HEK293 (cell line): ENCODE results near the gene PXYLP1.
A peak's percentile ranks its signal among the peaks of the same experiment; 100 is the strongest.

Source experiments
- CTCF ChIA-PET: fragments of 350-600 bp; formaldehyde crosslinking; extraction: SDS; loops from one replicate; lab custom pipeline; 2021; ENCODE audit warnings: antibody characterized with exemption; lab: Yijun Ruan, JAX
- POLR2A ChIA-PET: fragments of 300-600 bp; formaldehyde crosslinking; extraction: SDS; loops from one replicate; lab custom pipeline; 2020; ENCODE audit warnings: antibody characterized with exemption, inconsistent platforms; lab: Yijun Ruan, JAX
- H3K27ac ChIP-seq: fragments of 200-500 bp; sonication (Bioruptor generic); 2 replicates; pipeline ENCODE4 v1.5.1; 2014; ENCODE audit warnings: low read depth, low read length, control low read depth, inconsistent platforms; ENCODE audit errors: extremely low read depth
- H3K36me3 ChIP-seq, 2 experiments: fragments of 200-500 bp in 1 of 2; sonication (Bioruptor generic) in 1 of 2; 1 replicate in 1 of 2; 2 replicates in 1 of 2; pipeline ENCODE4 v1.5.1; 2014 to 2017; ENCODE audit warnings: inconsistent platforms in 2 of 2, low read length in 2 of 2; ENCODE audit not compliant: control insufficient read depth in 2 of 2, insufficient read depth in 1 of 2
- H3K4me1 ChIP-seq: fragments of 200-500 bp; sonication (Bioruptor generic); 2 replicates; pipeline ENCODE4 v1.5.1; 2014; ENCODE audit warnings: mild to moderate bottlenecking, low read length, inconsistent platforms; ENCODE audit not compliant: control insufficient read depth, insufficient read depth
- H3K4me3 ChIP-seq: 2 replicates; pipeline ENCODE4 v1.5.1; 2011; ENCODE audit warnings: low read depth, mild to moderate bottlenecking, control low read depth, low read length, moderate library complexity
- H3K9me3 ChIP-seq: fragments of 200-500 bp; sonication (Bioruptor generic); 2 replicates; pipeline ENCODE4 v1.5.1; 2014; ENCODE audit warnings: low read depth, low read length, inconsistent platforms; ENCODE audit not compliant: control insufficient read depth, insufficient read depth
- PBX3 ChIP-seq: sonication (generic); formaldehyde crosslinking; IDR thresholded peaks from 2 replicates; pipeline ENCODE4 v1.8.1; 2022; ENCODE audit warnings: mild to moderate bottlenecking, moderate library complexity, missing genetic modification reagents
- ZBTB11 ChIP-seq: fragments of 450-650 bp; formaldehyde crosslinking; conservative IDR thresholded peaks from 2 replicates; pipeline ENCODE4 v1.5.1; 2016; ENCODE audit warnings: low read depth, missing biosample characterization, missing genetic modification characterization
- ZNF223 ChIP-seq: fragments of 450-650 bp; formaldehyde crosslinking; IDR thresholded peaks from 2 replicates; pipeline ENCODE4 v1.5.1; 2016; ENCODE audit warnings: missing biosample characterization, missing genetic modification characterization
- ZNF24 ChIP-seq: fragments of 450-650 bp; formaldehyde crosslinking; IDR thresholded peaks from 2 replicates; pipeline ENCODE4 v1.5.1; 2016; ENCODE audit warnings: missing biosample characterization, missing genetic modification characterization
- ZNF280C ChIP-seq: fragments of 450-650 bp; formaldehyde crosslinking; IDR thresholded peaks from 2 replicates; pipeline ENCODE4 v1.5.1; 2016; ENCODE audit warnings: missing biosample characterization, missing genetic modification characterization
- ZNF324 ChIP-seq: fragments of 450-650 bp; formaldehyde crosslinking; IDR thresholded peaks from 2 replicates; pipeline ENCODE4 v1.5.1; 2016; ENCODE audit warnings: missing biosample characterization, missing genetic modification characterization
- ZNF426 ChIP-seq: fragments of 450-650 bp; formaldehyde crosslinking; IDR thresholded peaks from 2 replicates; pipeline ENCODE4 v1.5.1; 2017; ENCODE audit warnings: missing biosample characterization, missing genetic modification characterization, mild to moderate bottlenecking, inconsistent platforms, moderate library complexity
- ZNF530 ChIP-seq: fragments of 450-650 bp; formaldehyde crosslinking; IDR thresholded peaks from 2 replicates; pipeline ENCODE4 v1.5.1; 2016; ENCODE audit warnings: low read depth, missing biosample characterization, missing genetic modification characterization
- ZNF830 ChIP-seq: fragments of 450-650 bp; IDR thresholded peaks from 2 replicates; pipeline ENCODE4 v1.5.0; 2018; ENCODE audit warnings: missing biosample characterization, missing genetic modification characterization, low read depth, mild to moderate bottlenecking, moderate library complexity
- TF ChIP-seq, protein P1 (sequence below): fragments of 450-650 bp; formaldehyde crosslinking; IDR thresholded peaks from 2 replicates; pipeline ENCODE4 v1.5.1; 2017; ENCODE audit warnings: missing biosample characterization, missing genetic modification characterization
- TF ChIP-seq, protein P2 (sequence below): fragments of 450-650 bp; formaldehyde crosslinking; IDR thresholded peaks from 2 replicates; pipeline ENCODE4 v1.5.1; 2016; ENCODE audit warnings: missing biosample characterization, missing genetic modification characterization

PXYLP1 gene

DNA sequence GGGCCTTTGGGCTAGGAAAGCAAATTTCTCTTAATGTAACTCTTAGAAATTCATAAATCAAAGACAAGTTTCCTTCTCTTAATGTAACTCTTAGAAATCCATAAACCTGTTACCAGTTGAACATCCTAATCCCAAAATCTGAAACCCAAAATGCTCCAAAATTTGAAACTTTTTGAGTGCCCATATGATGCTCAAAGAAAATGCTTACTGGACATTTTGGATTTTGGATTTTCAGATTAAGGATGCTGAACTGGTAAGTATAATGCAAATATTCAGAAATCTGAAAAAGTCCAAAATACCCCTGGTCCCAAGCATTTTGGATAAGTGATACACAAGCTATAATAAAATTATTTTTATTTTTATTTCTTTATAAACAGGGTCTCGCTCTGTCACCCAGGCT, 85.2 kb downstream of the PXYLP1 start:
- TF ChIP-seq ZNF530 (no peak), ZNF324 (tag by site-specific recombination) (no peak), ZNF426 (no peak), ZNF830 (tag by site-specific recombination) (no peak), ZBTB11 (tag by site-specific recombination) (no peak)
- TF ChIP-seq, protein P1, sequence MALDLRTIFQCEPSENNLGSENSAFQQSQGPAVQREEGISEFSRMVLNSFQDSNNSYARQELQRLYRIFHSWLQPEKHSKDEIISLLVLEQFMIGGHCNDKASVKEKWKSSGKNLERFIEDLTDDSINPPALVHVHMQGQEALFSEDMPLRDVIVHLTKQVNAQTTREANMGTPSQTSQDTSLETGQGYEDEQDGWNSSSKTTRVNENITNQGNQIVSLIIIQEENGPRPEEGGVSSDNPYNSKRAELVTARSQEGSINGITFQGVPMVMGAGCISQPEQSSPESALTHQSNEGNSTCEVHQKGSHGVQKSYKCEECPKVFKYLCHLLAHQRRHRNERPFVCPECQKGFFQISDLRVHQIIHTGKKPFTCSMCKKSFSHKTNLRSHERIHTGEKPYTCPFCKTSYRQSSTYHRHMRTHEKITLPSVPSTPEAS (tag by site-specific recombination): no peak
- CTCF ChIA-PET: interaction anchor here (0.6 to 0.9 kb wide), 2 partner anchors 132 to 135 kb away, joined by 3 read pairs; no protein-coding TSS in a partner anchor
- Histone ChIP-seq H3K4me3 (no peak overlapping the region), H3K27ac (no peak overlapping the region), H3K9me3 (no peaks in the 10 kb centered on the region), H3K4me1 (no peaks in the 10 kb centered on the region), H3K36me3 (no peaks in the 10 kb centered on the region)
- POLR2A ChIA-PET: no interaction called here

DNA sequence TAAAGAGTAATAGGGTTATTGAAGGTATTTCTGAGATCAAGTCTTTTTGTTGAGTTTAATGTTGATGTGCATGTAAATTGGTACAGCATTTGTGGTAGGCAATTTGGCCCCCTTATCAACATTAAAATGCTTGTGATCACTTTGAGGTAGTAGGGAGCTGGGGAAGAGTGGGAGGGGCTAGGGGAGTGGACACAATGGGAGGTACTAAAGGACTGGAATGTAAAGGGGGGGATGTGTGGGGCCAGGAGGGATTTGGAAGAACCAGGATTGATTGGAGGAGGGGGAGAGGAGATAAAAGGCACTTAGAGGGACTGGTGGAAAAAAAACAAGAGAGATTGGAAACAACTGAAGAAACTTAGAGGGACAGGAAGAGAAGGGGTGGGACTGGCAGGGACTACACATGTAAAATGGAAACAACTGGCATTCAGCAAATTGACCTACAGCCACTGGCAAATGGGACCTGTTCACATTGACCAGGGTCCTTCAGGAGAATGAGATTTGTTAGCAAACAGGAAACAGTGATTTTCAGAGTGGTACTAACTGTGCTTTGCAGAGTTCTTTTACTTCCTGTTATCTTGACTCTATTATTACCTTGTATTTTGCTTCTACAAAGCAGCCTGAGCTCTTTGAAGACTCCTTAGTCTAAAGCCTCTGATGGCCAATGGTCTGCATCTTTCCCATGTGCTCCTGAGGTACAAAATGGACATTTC, 88.9 kb downstream of the PXYLP1 start:
- ChIA-PET POLR2A (no interaction called here), CTCF (interaction anchor here (0.6 to 1.5 kb wide), 2 partner anchors 9 to 91 kb away, joined by 3 to 6 read pairs; no protein-coding TSS in a partner anchor)
- Histone ChIP-seq H3K4me3 (no peak overlapping the region), H3K9me3 (no peaks in the 10 kb centered on the region), H3K27ac (no peak overlapping the region), H3K4me1 (no peaks in the 10 kb centered on the region)
- TF ChIP-seq ZNF223 (tag by site-specific recombination): no peak
- TF ChIP-seq PBX3 (CRISPR knock-in tag): no peak
- TF ChIP-seq, protein P2, sequence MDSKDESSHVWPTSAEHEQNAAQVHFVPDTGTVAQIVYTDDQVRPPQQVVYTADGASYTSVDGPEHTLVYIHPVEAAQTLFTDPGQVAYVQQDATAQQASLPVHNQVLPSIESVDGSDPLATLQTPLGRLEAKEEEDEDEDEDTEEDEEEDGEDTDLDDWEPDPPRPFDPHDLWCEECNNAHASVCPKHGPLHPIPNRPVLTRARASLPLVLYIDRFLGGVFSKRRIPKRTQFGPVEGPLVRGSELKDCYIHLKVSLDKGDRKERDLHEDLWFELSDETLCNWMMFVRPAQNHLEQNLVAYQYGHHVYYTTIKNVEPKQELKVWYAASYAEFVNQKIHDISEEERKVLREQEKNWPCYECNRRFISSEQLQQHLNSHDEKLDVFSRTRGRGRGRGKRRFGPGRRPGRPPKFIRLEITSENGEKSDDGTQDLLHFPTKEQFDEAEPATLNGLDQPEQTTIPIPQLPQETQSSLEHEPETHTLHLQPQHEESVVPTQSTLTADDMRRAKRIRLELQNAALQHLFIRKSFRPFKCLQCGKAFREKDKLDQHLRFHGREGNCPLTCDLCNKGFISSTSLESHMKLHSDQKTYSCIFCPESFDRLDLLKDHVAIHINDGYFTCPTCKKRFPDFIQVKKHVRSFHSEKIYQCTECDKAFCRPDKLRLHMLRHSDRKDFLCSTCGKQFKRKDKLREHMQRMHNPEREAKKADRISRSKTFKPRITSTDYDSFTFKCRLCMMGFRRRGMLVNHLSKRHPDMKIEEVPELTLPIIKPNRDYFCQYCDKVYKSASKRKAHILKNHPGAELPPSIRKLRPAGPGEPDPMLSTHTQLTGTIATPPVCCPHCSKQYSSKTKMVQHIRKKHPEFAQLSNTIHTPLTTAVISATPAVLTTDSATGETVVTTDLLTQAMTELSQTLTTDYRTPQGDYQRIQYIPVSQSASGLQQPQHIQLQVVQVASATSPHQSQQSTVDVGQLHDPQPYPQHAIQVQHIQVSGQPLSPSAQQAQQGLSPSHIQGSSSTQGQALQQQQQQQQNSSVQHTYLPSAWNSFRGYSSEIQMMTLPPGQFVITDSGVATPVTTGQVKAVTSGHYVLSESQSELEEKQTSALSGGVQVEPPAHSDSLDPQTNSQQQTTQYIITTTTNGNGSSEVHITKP (tag by site-specific recombination): peak; percentile 45; the same call in 1 of the 2 replicates
- TF ChIP-seq ZNF24 (tag by site-specific recombination): no peak
- no peak for TF ChIP-seq ZNF280C (tag by site-specific recombination)
- TF ChIP-seq, all 188 proteins: peak for 1
- no peaks in the 10 kb centered on the region for H3K36me3 ChIP-seq
